Measurements from ENCODE around the gene CCDC169. TPM values are rescaled to one million over a fixed set of nuclear protein-coding genes. Genes with fewer than 3 reads are reported as not detected.

The CCDC169 gene
- total RNA-seq, 1 experiment from 2014 or later = 36.8 TPM

- ATAC-seq (no peak), DNase-seq (ENCODE audit: low spot score) (no peak)
- H3K4me3 Mint-ChIP-seq = no peak overlapping the region
- H3K27me3 Mint-ChIP-seq (ENCODE audit: low read depth) = 0 out of 2 replicates have a peak, but pooled peaks cover 3% of the 10 kb centered on the region
- POLR2A ChIA-PET = no interaction called here
- H3K9me3 Mint-ChIP-seq = peaks cover 31% of the 10 kb centered on the region
- peaks cover 58% of the 10 kb centered on the region for H3K36me3 Mint-ChIP-seq
- CTCF ChIA-PET = no interaction called here
- H3K4me1 Mint-ChIP-seq = peaks cover 19% of the 10 kb centered on the region
- TF ChIP-seq GTF2I (CRISPR knock-in tag; conservative IDR thresholded peaks at IDR 0.05) (no peak), TP53 (CRISPR knock-in tag; IDR thresholded peaks at IDR 0.05) (no peak), AR (CRISPR knock-in tag; IDR thresholded peaks at IDR 0.05) (no peak), ZNF512 (CRISPR knock-in tag; IDR thresholded peaks at IDR 0.05; ENCODE audit: borderline replicate concordance) (no peak), ZNF263 (CRISPR knock-in tag; IDR thresholded peaks at IDR 0.05; ENCODE audit: low read depth) (no peak)
- TF ChIP-seq, protein P1, sequence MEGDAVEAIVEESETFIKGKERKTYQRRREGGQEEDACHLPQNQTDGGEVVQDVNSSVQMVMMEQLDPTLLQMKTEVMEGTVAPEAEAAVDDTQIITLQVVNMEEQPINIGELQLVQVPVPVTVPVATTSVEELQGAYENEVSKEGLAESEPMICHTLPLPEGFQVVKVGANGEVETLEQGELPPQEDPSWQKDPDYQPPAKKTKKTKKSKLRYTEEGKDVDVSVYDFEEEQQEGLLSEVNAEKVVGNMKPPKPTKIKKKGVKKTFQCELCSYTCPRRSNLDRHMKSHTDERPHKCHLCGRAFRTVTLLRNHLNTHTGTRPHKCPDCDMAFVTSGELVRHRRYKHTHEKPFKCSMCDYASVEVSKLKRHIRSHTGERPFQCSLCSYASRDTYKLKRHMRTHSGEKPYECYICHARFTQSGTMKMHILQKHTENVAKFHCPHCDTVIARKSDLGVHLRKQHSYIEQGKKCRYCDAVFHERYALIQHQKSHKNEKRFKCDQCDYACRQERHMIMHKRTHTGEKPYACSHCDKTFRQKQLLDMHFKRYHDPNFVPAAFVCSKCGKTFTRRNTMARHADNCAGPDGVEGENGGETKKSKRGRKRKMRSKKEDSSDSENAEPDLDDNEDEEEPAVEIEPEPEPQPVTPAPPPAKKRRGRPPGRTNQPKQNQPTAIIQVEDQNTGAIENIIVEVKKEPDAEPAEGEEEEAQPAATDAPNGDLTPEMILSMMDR (IDR thresholded peaks at IDR 0.05) = no peak
- TF ChIP-seq, protein P2, sequence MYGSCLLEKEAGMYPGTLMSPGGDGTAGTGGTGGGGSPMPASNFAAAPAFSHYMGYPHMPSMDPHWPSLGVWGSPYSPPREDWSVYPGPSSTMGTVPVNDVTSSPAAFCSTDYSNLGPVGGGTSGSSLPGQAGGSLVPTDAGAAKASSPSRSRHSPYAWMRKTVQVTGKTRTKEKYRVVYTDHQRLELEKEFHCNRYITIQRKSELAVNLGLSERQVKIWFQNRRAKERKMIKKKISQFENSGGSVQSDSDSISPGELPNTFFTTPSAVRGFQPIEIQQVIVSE (CRISPR knock-in tag; IDR thresholded peaks at IDR 0.05; ENCODE audit: borderline replicate concordance) = no peak
- no peak overlapping the region; the same call in 1 of the 2 replicates for H3K27ac Mint-ChIP-seq
These were observed 11.6 kb downstream of the CCDC169 start for GRCh38 chr13:36286006-36286405.

DNA sequence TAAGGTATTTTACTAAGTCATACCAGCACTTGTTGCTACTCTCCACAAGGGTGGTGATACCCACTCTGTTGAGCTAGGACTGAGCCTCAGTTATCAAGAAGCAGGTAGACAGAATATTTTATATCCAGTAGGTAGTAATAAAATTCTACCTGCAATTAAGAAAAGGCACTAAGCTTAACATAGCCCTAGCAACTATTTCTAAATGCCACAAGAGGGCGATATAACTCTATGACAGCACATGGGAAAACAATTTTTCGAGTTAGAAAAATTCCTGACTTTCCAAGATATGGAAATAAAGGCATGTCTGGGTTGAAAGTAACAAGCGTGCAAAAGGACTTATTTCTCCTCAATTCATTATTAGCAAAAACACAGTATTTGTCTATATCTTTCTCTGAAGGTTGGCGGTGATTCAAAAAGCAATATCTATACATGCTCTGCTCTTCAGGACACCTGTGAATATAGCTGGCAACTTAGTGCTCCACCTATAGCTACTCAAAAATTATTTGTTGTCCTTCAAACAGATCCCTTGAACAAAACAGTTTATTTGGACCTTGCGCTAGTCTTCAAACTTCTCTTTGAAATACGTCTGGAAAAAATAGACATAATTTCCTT, 14.7 kb downstream of the CCDC169 start:
- POLR2A ChIA-PET = interaction anchor here (1.4 kb wide), 1 partner anchor 11 kb away, joined by 3 read pairs; no protein-coding TSS in a partner anchor
- DNase-seq (ENCODE audit: low spot score) = no peak

More for the DNA sequence above, 14.7 kb downstream of the CCDC169 start:
- TF ChIP-seq HMGA2 (CRISPR knock-in tag; IDR thresholded peaks at IDR 0.05) = no peak
- TF ChIP-seq, protein P1 (IDR thresholded peaks at IDR 0.05) = peak; percentile 81
- Mint-ChIP-seq H3K4me1 (peaks cover 19% of the 10 kb centered on the region), H3K9me3 (peaks cover 12% of the 10 kb centered on the region), H3K27me3 (ENCODE audit: low read depth) (no peaks in the 10 kb centered on the region), H3K27ac (peak overlapping the region; percentile 5; the same call in 1 of the 2 replicates), H3K36me3 (peaks cover 48% of the 10 kb centered on the region), H3K4me3 (no peak overlapping the region)
- CTCF ChIA-PET = interaction anchor here (0.6 to 1.4 kb wide), 40 partner anchors 9 to 590 kb away, joined by 3 to 24 read pairs (median 4); partner anchors contain the start of genes CCDC169, CCNA1 and SPART
- ATAC-seq = peak; percentile 62; the same call in 1 of the 2 replicates

Data from WTC11 (cell line).